PC-3 (cell line): Measurements from ENCODE around the gene MIDN.

ENCODE experiments used
- CTCF ChIP-seq: fragments of 300-600 bp; sonication (generic); conservative IDR thresholded peaks from 2 replicates; pipeline ENCODE4 v1.5.1; 2017; ENCODE audit warnings: antibody characterized with exemption, low read depth, mild to moderate bottlenecking, low read length
- EZH2phosphoT487 ChIP-seq: fragments of 300-600 bp; sonication (generic); IDR thresholded peaks from 2 replicates; pipeline ENCODE4 v1.6.1; 2018; ENCODE audit warnings: mild to moderate bottlenecking, antibody characterized with exemption, low read length, borderline replicate concordance

- TF ChIP-seq CTCF: no peak
- TF ChIP-seq EZH2phosphoT487: no peak
Measured at GRCh38 chr19:1247748-1248138, 640 bp upstream of the MIDN start.
